ENCODE measurements around the gene NSD1. TPM values are rescaled to one million over a fixed set of nuclear protein-coding genes. Genes with fewer than 3 reads are reported as not detected.
A peak's percentile ranks its signal among the peaks of the same experiment; 100 is the strongest.

NSD1 gene
- total RNA-seq, 1 experiment from 2014 or later = 49.1 TPM

- DNase-seq (ENCODE audit: extremely low read depth, low read depth) = no peak
Measured at GRCh38 chr5:177097016-177097985, 36.3 kb upstream of the NSD1 start.

GRCh38 chr5:177098120-177098469, 35.5 kb upstream of the NSD1 start:
- DNase-seq (ENCODE audit: extremely low read depth, low read depth) = no peak

- DNase-seq (ENCODE audit: extremely low read depth, low read depth) = no peak
Measured at GRCh38 chr5:177098470-177099141, 35.0 kb upstream of the NSD1 start.

DNA sequence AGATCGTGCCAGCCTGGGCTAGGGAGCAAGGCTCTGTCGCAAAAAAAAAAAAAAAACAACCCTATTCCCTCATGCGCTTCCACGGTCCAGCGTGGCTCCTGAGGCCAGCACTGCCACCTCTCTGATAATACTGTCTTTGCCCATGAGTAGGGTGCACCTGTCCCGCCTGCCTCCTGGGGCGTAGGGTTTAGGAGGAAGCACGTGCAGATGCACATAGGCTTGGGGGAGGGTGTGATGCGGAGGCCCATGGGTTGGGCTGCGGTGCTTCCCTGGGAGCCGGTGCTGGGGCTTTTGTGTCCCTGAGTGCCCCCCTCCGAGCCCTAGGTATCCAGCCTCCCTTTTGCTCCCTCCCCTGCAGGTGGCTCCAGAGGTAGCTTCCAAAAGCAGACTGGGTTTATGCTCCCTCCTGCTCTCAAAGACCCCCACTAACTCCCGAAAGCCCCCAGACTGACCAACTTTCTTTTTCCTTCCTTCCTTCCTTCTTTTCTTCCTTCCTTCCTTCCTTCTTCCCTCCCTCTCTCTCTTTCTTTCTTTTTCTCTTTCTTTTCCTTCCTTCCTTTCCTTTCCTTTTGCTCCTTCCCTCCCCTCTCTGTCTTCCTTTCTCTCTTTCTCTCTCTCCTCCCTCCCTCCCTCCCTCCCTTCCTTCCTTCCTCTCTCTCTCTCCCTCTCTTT, 34.0 kb upstream of the NSD1 start:
- no peak for DNase-seq (ENCODE audit: extremely low read depth, low read depth)

DNA sequence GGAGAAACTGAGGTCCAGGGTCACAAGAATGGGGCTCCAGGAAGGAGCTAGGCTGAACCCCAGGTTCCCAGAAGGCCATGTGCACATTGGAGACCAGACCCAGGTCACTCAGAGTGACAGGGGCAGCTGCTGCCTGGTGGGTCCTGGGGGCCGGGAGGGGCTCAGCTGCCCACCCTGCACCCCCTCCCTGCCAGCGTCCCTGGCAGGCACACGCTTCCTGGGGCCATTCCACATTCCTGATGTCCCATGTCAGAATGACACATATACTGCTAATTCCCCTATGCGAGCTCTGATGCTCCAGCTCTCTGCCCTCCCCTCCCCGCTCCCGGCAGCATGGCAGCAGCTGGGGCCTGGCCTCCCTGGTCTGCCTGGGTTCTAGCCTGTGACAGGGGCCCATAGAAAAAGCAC, 32.9 kb upstream of the NSD1 start:
- DNase-seq (ENCODE audit: extremely low read depth, low read depth) = no peak

DNA sequence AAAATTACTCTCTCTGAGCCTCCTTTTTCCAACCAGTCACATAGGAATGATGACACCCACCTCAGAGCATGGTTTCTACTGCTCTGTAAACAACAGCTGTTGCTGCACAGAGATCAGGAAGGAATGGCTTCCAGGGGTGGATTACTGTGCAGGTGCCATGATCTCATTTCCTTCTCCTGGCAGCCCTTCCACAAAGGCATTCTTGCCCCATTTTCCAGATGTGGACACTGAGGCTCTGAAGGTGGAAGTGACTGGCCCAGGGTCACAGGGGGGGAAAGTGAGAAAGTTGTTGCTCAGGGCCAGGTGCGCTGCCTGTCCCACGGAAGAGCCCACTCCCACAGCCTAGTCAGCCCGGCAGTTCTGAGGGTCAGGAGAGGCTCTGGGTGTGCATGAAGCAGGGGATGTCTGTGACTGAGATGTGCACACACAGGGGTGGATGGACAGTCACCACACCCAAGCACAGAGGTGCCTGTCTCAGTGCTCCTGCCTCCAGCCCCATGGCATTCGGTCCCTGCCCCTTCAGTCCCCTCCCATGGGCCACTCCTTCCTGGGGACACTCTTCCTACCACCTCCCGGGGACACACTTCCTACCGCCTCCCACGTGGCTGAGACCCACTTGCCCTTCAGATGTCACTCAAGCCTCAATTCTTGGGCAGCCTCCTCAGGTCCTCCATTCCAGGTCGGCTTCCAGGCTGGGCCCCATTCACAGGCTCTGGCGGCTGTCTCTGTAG, 29.9 kb upstream of the NSD1 start:
- no peak for DNase-seq (ENCODE audit: extremely low read depth, low read depth)

DNA sequence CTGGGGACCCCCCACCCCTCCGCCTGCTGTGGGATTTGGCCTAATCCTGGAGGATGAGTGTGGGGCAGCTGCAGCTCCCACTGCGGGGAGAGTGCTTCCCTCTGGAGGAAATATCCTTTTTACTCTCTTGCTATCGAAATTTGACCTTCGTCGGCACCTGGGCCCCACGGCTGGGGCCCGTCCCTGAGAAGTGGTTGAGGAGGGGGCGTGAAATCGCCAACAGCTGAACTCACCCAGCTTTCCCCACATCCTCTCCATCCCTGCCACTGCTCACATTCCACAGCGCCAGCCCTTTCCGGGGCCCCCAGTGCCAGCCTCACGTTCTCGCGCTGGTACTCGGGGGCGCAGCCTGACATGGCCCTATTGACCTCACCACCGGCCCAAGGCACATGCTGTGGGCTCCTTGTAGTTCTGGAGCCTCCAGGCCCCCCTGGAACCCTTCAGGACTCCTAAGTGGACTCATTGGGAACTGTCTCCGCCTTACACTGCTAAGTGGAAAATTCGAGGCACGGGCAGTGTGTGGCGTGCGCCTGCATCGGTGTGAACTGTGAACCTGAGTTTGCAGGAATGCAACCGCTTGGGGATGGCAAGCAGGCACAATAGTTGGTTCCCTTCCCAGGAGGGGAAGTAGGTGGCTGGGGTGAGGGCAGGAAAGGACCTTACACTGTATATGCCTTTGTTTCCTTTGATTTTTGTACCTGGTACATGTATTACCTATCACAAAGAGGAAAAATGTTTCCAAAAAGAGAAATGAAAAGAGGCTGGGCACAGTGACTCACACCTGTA, 27.7 kb upstream of the NSD1 start:
- no peak for DNase-seq (ENCODE audit: extremely low read depth, low read depth)

DNA sequence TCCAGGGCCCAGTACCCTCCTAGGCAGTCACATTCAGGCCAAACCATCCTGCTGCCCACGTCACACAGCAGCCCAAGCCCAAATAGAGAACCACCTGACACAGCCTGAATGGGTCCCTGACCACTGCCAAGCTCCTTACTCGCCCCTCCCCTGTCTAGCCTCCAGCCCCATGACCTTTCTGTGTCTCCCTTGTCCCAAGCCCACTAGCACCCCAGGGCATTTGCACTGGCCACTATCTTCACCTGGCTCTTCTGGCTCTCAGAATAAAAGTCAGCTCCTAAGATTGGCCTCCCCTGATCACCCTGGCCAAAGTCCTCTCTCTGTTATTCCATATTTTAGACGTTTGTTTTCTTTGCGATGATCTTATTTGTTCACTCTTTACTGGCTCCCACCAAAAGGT, 26.4 kb upstream of the NSD1 start:
- DNase-seq (ENCODE audit: extremely low read depth, low read depth) = no peak

GRCh38 chr5:177109810-177110209, 23.8 kb upstream of the NSD1 start:
- DNase-seq (ENCODE audit: extremely low read depth, low read depth) = no peak

DNA sequence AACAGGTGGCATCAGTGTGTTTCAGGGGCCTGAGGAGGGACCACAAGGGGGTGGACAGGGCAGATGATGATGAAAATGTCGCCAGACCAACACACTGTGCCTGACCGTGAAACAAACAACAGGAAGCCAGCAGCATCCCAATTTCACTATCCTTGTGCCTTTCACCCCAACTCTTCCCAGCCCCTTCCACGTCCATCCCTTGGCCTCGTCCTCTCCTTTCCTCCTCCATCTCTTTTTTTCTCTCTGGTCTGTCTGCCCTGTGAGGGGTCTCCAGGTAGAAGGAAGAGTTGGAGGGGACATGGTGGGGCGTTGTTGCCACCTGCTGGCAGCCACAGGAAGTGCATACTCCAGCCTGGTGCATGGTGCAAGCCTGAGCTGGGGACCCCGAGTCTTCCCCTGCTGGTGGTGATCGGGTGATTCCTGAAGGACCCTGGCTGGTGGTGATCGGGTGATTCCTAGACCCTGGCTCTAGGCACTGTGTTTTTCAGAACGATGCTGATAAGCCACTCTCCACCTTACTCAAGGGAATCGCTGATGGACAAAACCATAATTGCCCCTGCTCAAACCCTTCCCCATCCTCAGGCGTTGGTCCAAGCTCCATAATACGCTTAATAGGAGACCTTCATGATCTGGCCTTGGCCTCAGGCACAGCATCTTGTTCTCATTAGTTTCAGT, 21.7 kb upstream of the NSD1 start:
- DNase-seq (ENCODE audit: extremely low read depth, low read depth) = peak; percentile 30

GRCh38 chr5:177112589-177113220, 20.9 kb upstream of the NSD1 start:
- DNase-seq (ENCODE audit: extremely low read depth, low read depth) = no peak

DNA sequence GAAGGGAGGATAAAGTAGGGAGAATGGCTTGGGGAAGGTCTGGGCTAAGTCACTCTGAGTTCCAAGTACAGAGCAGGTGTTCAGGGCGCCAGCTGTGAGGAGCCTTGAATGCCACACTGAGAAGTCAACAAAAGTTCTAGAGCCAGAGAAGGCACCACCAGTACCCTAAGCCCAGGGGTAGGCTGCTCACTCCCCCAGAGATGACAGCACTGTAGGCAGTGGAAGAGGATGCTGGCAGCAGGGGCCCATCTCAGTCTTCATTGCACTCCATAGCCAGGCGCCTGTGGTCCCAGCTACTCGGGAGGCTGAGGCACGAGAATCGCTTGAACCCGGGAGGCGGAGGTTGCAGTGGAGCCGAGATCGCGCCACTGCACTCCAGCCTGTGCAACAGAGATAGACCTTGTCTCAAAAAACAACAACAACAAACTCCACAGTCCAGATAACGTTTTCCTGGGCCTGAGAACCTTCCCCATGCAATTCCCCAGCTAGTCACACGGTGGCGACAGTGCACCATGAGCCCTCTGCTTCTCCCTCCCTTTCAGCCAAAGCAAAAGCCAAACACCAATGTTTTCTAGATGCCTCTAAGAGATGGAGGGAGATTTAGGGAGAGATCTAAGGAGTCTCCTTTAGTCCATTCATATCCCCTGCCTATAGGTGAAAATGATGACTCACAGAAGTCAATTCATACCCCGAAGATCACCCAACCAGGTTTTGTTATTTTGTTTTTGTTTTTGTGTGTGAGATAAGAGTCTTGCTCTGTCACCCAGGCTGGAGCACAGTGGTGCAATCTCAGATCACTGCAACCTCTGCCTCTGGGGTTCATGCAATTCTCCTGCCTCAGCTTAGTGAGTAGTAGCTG, 19.8 kb upstream of the NSD1 start:
- peak; percentile 72 for DNase-seq (ENCODE audit: extremely low read depth, low read depth)

- DNase-seq (ENCODE audit: extremely low read depth, low read depth) = no peak
Measured at GRCh38 chr5:177116631-177117373, 16.8 kb upstream of the NSD1 start.

DNA sequence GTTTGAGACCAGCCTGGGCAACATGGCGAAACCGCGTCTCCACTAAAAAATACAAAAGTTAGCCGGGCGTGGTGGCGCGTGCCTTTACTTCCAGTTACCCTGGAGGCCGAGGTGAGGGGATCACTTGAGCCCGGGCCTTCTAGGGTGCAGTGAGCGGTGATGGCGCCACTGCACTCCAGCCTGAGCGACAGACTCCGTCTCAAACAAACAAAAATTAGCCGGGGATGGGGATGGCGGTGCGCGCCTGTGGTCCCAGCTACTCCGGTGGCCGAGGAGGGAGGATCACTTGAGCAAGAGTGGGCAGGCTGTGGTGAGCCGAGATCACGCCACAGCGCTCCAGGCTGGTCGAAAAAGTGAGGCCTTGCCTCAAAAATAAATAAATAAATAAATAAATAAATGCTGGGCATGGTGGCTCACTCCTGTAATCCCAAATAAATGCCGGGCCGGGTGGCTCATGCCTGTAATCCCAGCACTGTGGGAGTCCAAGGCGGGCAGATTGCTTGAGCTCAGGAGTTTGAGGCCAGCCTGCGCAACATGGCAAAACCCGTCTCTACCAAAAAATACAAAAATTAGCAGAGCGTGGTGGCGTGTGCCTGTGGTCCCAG, 16.0 kb upstream of the NSD1 start:
- no peak for DNase-seq (ENCODE audit: extremely low read depth, low read depth)

DNA sequence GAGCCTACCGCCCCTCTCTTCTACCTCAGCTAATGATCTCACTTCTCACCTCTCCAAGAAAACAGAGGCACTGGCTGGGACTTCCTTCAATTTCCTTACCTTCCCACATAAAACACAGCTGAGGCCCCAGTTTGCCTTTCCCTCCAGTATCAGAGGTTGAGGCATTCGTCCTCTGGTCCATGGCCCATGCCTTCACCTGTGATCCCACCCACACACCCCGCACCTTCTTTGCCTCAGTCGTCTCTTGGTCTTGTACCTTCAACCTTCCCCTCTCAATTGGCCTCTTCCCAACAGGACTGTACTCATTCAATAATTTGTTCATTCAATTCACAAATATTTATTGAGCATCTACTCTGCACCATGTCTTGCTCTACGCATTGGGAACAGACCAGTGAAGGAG, 11.0 kb upstream of the NSD1 start:
- no peak for DNase-seq (ENCODE audit: extremely low read depth, low read depth)

GRCh38 chr5:177123789-177124485, 9.6 kb upstream of the NSD1 start:
- DNase-seq (ENCODE audit: extremely low read depth, low read depth) = no peak
